GM19452 (cell line): ENCODE measurements around the gene HMGB1.

Experiments
- ATAC-seq: cut with Tn5 transposase; IDR thresholded peaks from one replicate; pipeline ENCODE4 v1.9.1; 2021; ENCODE audit not compliant: unreplicated experiment

HMGB1 gene

DNA sequence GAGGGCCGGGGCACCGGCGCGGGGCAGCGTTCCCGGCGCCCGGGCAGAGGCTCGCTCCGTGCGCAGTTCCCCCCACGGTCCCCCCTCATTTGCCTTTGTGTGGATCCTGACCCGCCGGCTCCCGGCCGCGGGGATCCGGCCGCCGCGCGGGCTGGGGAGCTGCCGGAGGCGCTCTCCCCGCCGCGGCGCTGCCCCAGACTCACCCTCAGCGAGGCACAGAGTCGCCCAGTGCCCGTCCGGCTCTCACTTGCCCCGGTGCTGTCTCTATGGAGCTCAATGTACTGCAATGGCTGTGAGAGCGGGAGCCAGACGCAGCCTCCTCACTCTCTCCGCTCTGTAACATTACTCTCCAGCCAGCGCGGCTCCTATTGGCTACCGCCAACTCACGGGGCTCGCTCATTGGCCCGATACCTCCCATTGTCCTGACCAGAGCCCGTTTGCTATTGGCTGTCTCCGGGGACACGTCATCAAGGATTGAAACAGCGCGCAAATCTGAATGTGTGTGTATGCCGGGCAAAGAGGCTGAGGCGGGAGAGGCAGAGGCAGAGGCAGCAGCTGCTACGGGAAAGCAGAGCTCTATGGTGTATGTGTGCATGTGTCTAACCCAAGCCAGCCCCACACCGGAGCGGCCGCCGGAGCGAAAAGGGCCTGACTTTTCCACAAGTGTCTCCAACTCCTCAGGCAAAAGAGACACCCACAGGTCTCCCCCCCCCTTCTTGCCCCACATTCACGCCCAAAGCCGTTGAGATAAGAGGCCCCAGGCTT lies at the start of gene HMGB1:
HMGB1 (minus strand) TSS at position 344 of the 765 bp plus-strand sequence. CDS start 2,256 bp downstream, outside the sequence.
- peak; percentile 90 for ATAC-seq

GRCh38 chr13:30510811-30511371 lies 45.2 kb upstream of the HMGB1 start:
- no peak for ATAC-seq

DNA sequence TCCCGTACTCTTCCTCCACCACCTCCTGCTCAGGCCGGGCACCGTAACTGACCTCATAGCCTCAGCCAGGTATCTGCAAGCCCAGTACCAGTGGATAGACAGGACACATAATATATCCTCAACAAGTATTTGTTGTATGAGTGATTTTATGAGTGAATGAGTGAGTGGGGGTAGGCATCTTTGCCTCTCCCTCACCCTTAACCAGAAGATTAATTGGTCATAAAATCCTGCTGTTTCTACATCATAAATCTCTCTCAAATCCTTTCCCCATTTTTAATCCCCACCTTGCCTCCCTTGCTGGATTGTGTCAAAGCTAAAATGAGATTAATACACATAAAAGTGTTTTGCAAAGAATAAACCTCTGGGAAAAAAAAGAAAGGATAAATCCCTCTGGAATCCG lies 44.4 kb upstream of the HMGB1 start:
- ATAC-seq = no peak

- ATAC-seq = no peak
Observed at GRCh38 chr13:30509254-30510050, 43.7 kb upstream of the HMGB1 start.

GRCh38 chr13:30504081-30504480 lies 38.3 kb upstream of the HMGB1 start:
- ATAC-seq = no peak

GRCh38 chr13:30502237-30502636 lies 36.5 kb upstream of the HMGB1 start:
- ATAC-seq = no peak

GRCh38 chr13:30499338-30499737 lies 33.6 kb upstream of the HMGB1 start:
- ATAC-seq = no peak

- no peak for ATAC-seq
Observed at GRCh38 chr13:30496147-30496546, 30.4 kb upstream of the HMGB1 start.

DNA sequence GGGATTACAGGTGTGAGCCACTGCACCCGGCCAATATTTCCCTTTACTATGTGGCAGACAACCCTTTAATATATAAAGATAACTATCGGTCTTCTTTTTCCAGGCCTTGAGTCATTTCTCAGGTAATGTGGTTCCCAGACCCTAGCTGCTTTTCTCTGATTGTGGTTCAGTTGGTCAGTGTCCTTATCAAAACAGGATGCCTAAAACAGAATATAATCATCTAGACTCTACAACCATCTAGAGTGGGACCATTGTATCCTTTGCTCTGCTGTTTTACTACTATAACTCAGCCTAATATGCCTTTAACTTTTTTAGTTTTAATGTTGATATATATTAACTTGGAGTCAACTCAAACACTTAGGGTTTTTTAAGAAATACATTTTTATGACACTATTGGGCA lies 30.0 kb upstream of the HMGB1 start:
- no peak for ATAC-seq

- no peak for ATAC-seq
Observed at GRCh38 chr13:30493658-30494381, 28.1 kb upstream of the HMGB1 start.

DNA sequence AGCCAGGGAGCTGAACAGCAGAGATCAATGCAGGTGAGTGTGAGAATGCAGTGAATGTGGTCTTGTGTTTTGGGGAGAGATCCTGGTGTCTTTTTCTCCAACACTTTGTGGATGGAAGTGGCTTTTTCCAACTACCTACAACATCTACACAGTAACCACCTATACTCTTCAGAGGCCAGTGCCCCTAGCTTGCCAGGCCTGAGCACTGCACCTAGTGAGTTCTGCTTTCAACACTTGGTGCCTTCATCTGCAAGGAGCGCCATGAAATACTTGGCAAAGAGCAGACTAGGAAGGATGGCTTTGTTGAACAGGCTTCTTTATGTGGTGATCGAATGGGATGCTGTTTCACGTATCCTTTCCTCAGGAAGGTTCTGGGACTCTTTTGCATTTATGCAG lies 21.3 kb upstream of the HMGB1 start:
- ATAC-seq = no peak

GRCh38 chr13:30486230-30487074 lies 20.7 kb upstream of the HMGB1 start:
- ATAC-seq = no peak

- ATAC-seq = no peak
Observed at GRCh38 chr13:30481241-30481760, 15.6 kb upstream of the HMGB1 start.

DNA sequence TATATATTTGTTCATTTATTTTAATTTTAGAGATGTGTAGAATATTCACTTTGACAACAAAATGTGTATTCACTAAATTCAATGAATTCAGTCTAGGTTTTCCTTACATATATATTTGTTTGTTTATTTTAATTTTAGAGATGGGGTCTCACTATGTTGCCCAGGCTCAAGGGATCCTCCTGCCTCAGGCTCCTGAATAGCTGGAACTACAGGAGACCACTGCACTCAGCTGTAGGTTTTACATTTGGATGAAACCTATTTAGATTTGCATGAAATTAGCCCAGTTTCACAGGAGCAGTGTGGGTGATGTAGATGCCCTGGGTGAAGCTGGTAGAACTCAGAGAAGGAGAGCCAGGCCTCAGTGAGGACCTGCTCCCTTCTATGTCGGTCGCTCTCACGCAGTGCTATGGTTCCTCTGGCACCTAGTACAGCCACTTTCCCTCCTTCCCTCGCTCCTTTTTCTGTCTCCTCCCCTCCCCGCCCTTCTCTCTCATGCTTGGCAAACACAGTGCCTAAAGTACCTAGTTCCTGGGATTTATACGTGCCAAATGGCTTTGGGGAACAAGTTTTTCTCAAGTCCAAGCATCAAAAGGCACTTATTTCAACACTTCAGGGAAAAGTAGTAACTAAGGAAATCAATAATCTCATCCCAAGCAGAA lies 14.7 kb upstream of the HMGB1 start:
- no peak for ATAC-seq

- no peak for ATAC-seq
Observed at GRCh38 chr13:30479883-30480219, 14.1 kb upstream of the HMGB1 start.

GRCh38 chr13:30479154-30479882 lies 13.6 kb upstream of the HMGB1 start:
- ATAC-seq = no peak

GRCh38 chr13:30477346-30478195 lies 11.8 kb upstream of the HMGB1 start:
- peak; percentile 91 for ATAC-seq

DNA sequence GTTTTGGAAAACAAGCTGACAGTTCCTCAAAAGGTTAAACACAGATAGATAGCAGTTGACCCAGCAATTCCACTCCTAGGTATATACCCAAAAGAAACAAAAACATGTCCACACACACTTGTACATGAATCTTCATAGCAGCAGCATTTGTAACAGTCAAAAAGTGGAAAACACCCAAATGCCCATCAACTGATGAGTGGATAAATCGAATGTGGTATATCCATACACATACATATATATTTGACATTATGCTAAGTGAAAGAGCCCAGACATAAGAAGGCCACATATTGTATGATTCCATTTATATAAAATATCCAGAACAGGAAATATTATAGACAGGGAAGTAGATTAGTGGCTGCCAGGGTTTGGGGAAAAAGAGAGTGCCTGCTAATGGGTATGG lies 7.9 kb upstream of the HMGB1 start:
- ATAC-seq = no peak
